ENCODE measurements around the gene SNX13. TPM values are rescaled to one million over a fixed set of nuclear protein-coding genes. Genes with fewer than 3 reads are reported as not detected.

The SNX13 gene
- total RNA-seq, 4 donors from 2014 or later = 15.9 to 39.9 (median 35.1) TPM

- Histone ChIP-seq H3K9me3 (no peaks in the 10 kb centered on the region), H3K4me3 (no peak overlapping the region), H3K27ac (no peak overlapping the region), H3K36me3 (no peaks in the 10 kb centered on the region), H3K4me1 (peaks cover 4 to 71% (median 11%) of the 10 kb centered on the region in 3 donors), H3K27me3 (no peaks in the 10 kb centered on the region)
- intact Hi-C loops (cut with DNase I) = no loop called here
- no peak for DNase-seq
- TF ChIP-seq POLR2A (IDR thresholded peaks at IDR 0.05) (no peak), CTCF (IDR thresholded peaks at IDR 0.05) (no peak)
- WGBS, 2 donors = 73 to 76% methylated on average over 2 of the region's 2 CpGs
Measured at GRCh38 chr7:17934612-17935240, 5.6 kb downstream of the SNX13 start.

GRCh38 chr7:17934094-17934493 is 6.2 kb downstream of the SNX13 start:
- intact Hi-C loops (cut with DNase I) = no loop called here
- 42 to 56% methylated on average over 2 of the region's 2 CpGs for WGBS, 2 donors
- Histone ChIP-seq H3K4me1 (peaks cover 4 to 67% (median 11%) of the 10 kb centered on the region in 3 donors), H3K4me3 (no peak overlapping the region), H3K27ac (no peak overlapping the region), H3K27me3 (no peaks in the 10 kb centered on the region), H3K9me3 (no peaks in the 10 kb centered on the region), H3K36me3 (no peaks in the 10 kb centered on the region)
- TF ChIP-seq CTCF (IDR thresholded peaks at IDR 0.05) (no peak), POLR2A (IDR thresholded peaks at IDR 0.05) (no peak)
- DNase-seq = no peak

- intact Hi-C loops (cut with DNase I) = no loop called here
- no peaks in the 10 kb centered on the region for H3K9me3 ChIP-seq
- H3K4me3 ChIP-seq = no peak overlapping the region
- TF ChIP-seq POLR2A (IDR thresholded peaks at IDR 0.05) (no peak), CTCF (IDR thresholded peaks at IDR 0.05) (no peak)
- H3K36me3 ChIP-seq = no peaks in the 10 kb centered on the region
- H3K27me3 ChIP-seq = no peaks in the 10 kb centered on the region
- peaks cover 3 to 54% (median 9%) of the 10 kb centered on the region in 3 donors for H3K4me1 ChIP-seq
- WGBS, 2 donors = 79 to 86% methylated on average over 2 of the region's 2 CpGs
- DNase-seq = no peak
- no peak overlapping the region for H3K27ac ChIP-seq
Measured at GRCh38 chr7:17932770-17933169, 7.5 kb downstream of the SNX13 start.

GRCh38 chr7:17931069-17931468 is 9.2 kb downstream of the SNX13 start:
- intact Hi-C loops (cut with DNase I) = no loop called here
- Histone ChIP-seq H3K4me3 (no peak overlapping the region), H3K36me3 (no peaks in the 10 kb centered on the region), H3K27ac (peak overlapping the region in 1 of 4 donors; percentile 36), H3K27me3 (no peaks in the 10 kb centered on the region), H3K9me3 (no peaks in the 10 kb centered on the region), H3K4me1 (peaks cover 0 to 41% (median 0%) of the 10 kb centered on the region in 3 donors)
- no peak for DNase-seq
- WGBS, 2 donors = 68 to 77% methylated on average over 1 of the region's 1 CpG
- TF ChIP-seq CTCF (IDR thresholded peaks at IDR 0.05) (no peak), POLR2A (IDR thresholded peaks at IDR 0.05) (no peak)

- no peaks in the 10 kb centered on the region for H3K27me3 ChIP-seq
- no peak for DNase-seq
- H3K36me3 ChIP-seq = no peaks in the 10 kb centered on the region
- no peak overlapping the region for H3K4me3 ChIP-seq
- peaks cover 0 to 38% (median 0%) of the 10 kb centered on the region in 3 donors for H3K4me1 ChIP-seq
- H3K9me3 ChIP-seq = no peaks in the 10 kb centered on the region
- intact Hi-C loops (cut with DNase I) = no loop called here
- 88 to 100% methylated on average over 2 of the region's 2 CpGs for WGBS, 2 donors
- no peak for TF ChIP-seq CTCF (IDR thresholded peaks at IDR 0.05)
- no peak for TF ChIP-seq POLR2A (IDR thresholded peaks at IDR 0.05)
- H3K27ac ChIP-seq = peak overlapping the region in 1 of 4 donors; percentile 36
Measured at GRCh38 chr7:17930546-17930945, 9.7 kb downstream of the SNX13 start.

Measured in esophagus squamous epithelium (tissue), 5 donors.